Mesendoderm (in vitro differentiated cells): Measurements from ENCODE around the gene PRPF31.

Experiments
- DNase-seq: peaks from one replicate; pipeline ENCODE4 v3.0.0; 2013
- H2AK5ac ChIP-seq: 2 replicates; pipeline ENCODE4 v1.6.1; 2013; ENCODE audit warnings: low read length, inconsistent platforms
- H2BK120ac ChIP-seq: 2 replicates; pipeline ENCODE4 v1.6.1; 2013; ENCODE audit warnings: low read depth, mild to moderate bottlenecking, low read length, moderate library complexity, mixed read lengths
- H2BK15ac ChIP-seq: replicated peaks from 2 replicates; pipeline ENCODE4 v1.6.1; 2013; ENCODE audit warnings: low read depth, mild to moderate bottlenecking, moderate library complexity
- H2BK5ac ChIP-seq: 2 replicates; pipeline ENCODE4 v1.6.1; 2013; ENCODE audit warnings: low read length, inconsistent platforms
- H3K18ac ChIP-seq: 2 replicates; pipeline ENCODE4 v1.6.1; 2013; ENCODE audit warnings: mild to moderate bottlenecking, low read length, mixed read lengths
- H3K23ac ChIP-seq: one replicate; pipeline ENCODE4 v1.6.1; 2013; ENCODE audit warnings: low read length
- H3K27ac ChIP-seq: 2 replicates; pipeline ENCODE4 v1.5.1; 2013; ENCODE audit warnings: low read depth, mild to moderate bottlenecking, inconsistent platforms, low read length, moderate library complexity
- H3K27me3 ChIP-seq: 2 replicates; pipeline ENCODE4 v1.6.1; 2013; ENCODE audit warnings: low read length, control low read depth, mild to moderate bottlenecking, inconsistent platforms; ENCODE audit not compliant: insufficient read depth, poor library complexity
- H3K36me3 ChIP-seq: 2 replicates; pipeline ENCODE4 v1.6.1; 2013; ENCODE audit warnings: low read length, inconsistent platforms; ENCODE audit not compliant: control insufficient read depth, insufficient read depth
- H3K4ac ChIP-seq: one replicate; pipeline ENCODE4 v1.6.1; 2013; ENCODE audit warnings: low read depth, mild to moderate bottlenecking, low read length, moderate library complexity
- H3K4me1 ChIP-seq: 2 replicates; pipeline ENCODE4 v1.6.1; 2013; ENCODE audit warnings: low read depth, low read length, inconsistent platforms; ENCODE audit not compliant: control insufficient read depth
- H3K4me2 ChIP-seq: 2 replicates; pipeline ENCODE4 v1.6.1; 2013; ENCODE audit warnings: low read length
- H3K4me3 ChIP-seq: 2 replicates; pipeline ENCODE4 v1.5.1; 2013; ENCODE audit warnings: mild to moderate bottlenecking, low read length
- H3K56ac ChIP-seq: one replicate; pipeline ENCODE4 v1.6.1; 2013; ENCODE audit warnings: low read length
- H3K79me1 ChIP-seq: 2 replicates; pipeline ENCODE4 v1.6.1; 2013; ENCODE audit warnings: low read length, inconsistent platforms
- H3K79me2 ChIP-seq: 2 replicates; pipeline ENCODE4 v1.6.1; 2013; ENCODE audit warnings: mild to moderate bottlenecking, low read length; ENCODE audit not compliant: control insufficient read depth, insufficient read depth
- H3K9ac ChIP-seq: 2 replicates; pipeline ENCODE4 v1.6.1; 2013; ENCODE audit warnings: low read length, inconsistent platforms
- H4K5ac ChIP-seq: one replicate; pipeline ENCODE4 v1.6.1; 2013; ENCODE audit warnings: low read length
- H4K8ac ChIP-seq: one replicate; pipeline ENCODE4 v1.6.1; 2013; ENCODE audit warnings: low read depth, mild to moderate bottlenecking, control low read depth, low read length, moderate library complexity
- WGBS: extraction: QIAGEN DNeasy Blood & Tissue Kit; methylation state at CpG from one replicate; pipeline ENCODE4 v1.1.7; 2013; ENCODE audit warnings: low lambda C conversion rate, missing lambda C conversion rate; ENCODE audit not compliant: insufficient coverage; ENCODE audit errors: extremely low coverage; 5-methylcytosine and 5-hydroxymethylcytosine counted together

PRPF31 gene

GRCh38 chr19:54127688-54128440 is 12.3 kb downstream of the PRPF31 start:
- H2BK5ac ChIP-seq = no peak overlapping the region
- no peak for DNase-seq
- H3K79me2 ChIP-seq = no peaks in the 10 kb centered on the region
- H3K4me3 ChIP-seq = no peak overlapping the region
- H3K9ac ChIP-seq = no peak overlapping the region
- no peak overlapping the region for H2BK15ac ChIP-seq
- H4K8ac ChIP-seq = no peak overlapping the region
- no peak overlapping the region for H3K4me2 ChIP-seq
- no peaks in the 10 kb centered on the region for H3K27me3 ChIP-seq
- H3K23ac ChIP-seq = no peak overlapping the region
- peaks cover 12% of the 10 kb centered on the region for H3K36me3 ChIP-seq
- H4K5ac ChIP-seq = no peak overlapping the region
- H3K4me1 ChIP-seq = no peaks in the 10 kb centered on the region
- WGBS = no CpG with 5 or more reads among the region's 44 CpGs
- no peak overlapping the region for H3K27ac ChIP-seq
- H2BK120ac ChIP-seq = no peak overlapping the region
- H3K4ac ChIP-seq = no peak overlapping the region
- H3K18ac ChIP-seq = no peak overlapping the region
- no peak overlapping the region for H3K56ac ChIP-seq
- H3K79me1 ChIP-seq = no peaks in the 10 kb centered on the region
- H2AK5ac ChIP-seq = no peak overlapping the region

DNA sequence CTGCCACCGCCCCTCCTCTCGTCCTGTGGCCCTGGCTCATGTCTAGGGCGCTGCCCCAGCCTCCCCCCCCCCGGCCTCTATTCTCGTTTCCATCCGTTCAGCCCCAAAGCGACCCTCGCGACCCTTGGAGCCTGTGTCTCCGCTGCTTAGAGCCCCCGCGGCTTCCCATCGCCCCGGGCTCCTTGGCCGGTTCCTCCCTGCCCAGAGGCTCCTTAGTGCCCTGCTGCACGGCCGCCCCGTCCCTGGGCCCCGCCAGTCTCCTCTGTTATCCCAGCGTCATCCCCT is 12.8 kb downstream of the PRPF31 start:
- WGBS = no CpG with 5 or more reads among the region's 20 CpGs
- Histone ChIP-seq H3K79me1 (no peaks in the 10 kb centered on the region), H2AK5ac (no peak overlapping the region), H3K4me3 (no peak overlapping the region), H4K8ac (no peak overlapping the region), H2BK5ac (no peak overlapping the region), H3K18ac (no peak overlapping the region), H3K4me2 (no peak overlapping the region), H3K36me3 (peaks cover 12% of the 10 kb centered on the region), H4K5ac (no peak overlapping the region), H3K9ac (no peak overlapping the region), H3K4ac (no peak overlapping the region), H2BK120ac (no peak overlapping the region), H3K4me1 (no peaks in the 10 kb centered on the region), H3K27ac (no peak overlapping the region), H2BK15ac (no peak overlapping the region), H3K27me3 (no peaks in the 10 kb centered on the region), H3K23ac (no peak overlapping the region), H3K56ac (no peak overlapping the region), H3K79me2 (no peaks in the 10 kb centered on the region)
- no peak for DNase-seq

- H3K4me3 ChIP-seq = no peak overlapping the region
- H2BK120ac ChIP-seq = no peak overlapping the region
- H3K9ac ChIP-seq = no peak overlapping the region
- no peak for DNase-seq
- H3K4me1 ChIP-seq = no peaks in the 10 kb centered on the region
- no peak overlapping the region for H3K4ac ChIP-seq
- H3K79me2 ChIP-seq = no peaks in the 10 kb centered on the region
- no peak overlapping the region for H3K23ac ChIP-seq
- no peak overlapping the region for H4K5ac ChIP-seq
- peaks cover 12% of the 10 kb centered on the region for H3K36me3 ChIP-seq
- no peak overlapping the region for H3K56ac ChIP-seq
- H3K18ac ChIP-seq = no peak overlapping the region
- H2BK5ac ChIP-seq = no peak overlapping the region
- no peak overlapping the region for H2BK15ac ChIP-seq
- no CpG with 5 or more reads among the region's 41 CpGs for WGBS
- no peak overlapping the region for H4K8ac ChIP-seq
- H3K79me1 ChIP-seq = no peaks in the 10 kb centered on the region
- no peak overlapping the region for H2AK5ac ChIP-seq
- H3K27me3 ChIP-seq = no peaks in the 10 kb centered on the region
- no peak overlapping the region for H3K27ac ChIP-seq
- H3K4me2 ChIP-seq = no peak overlapping the region
Measured at GRCh38 chr19:54128796-54129616, 13.5 kb downstream of the PRPF31 start.

- no peak overlapping the region for H3K9ac ChIP-seq
- no peak overlapping the region for H3K18ac ChIP-seq
- H3K4me3 ChIP-seq = no peak overlapping the region
- H2BK15ac ChIP-seq = no peak overlapping the region
- H3K4me2 ChIP-seq = no peak overlapping the region
- H2AK5ac ChIP-seq = no peak overlapping the region
- H3K36me3 ChIP-seq = peaks cover 12% of the 10 kb centered on the region
- no peak overlapping the region for H4K5ac ChIP-seq
- H2BK120ac ChIP-seq = no peak overlapping the region
- no peak overlapping the region for H3K27ac ChIP-seq
- no peak overlapping the region for H3K4ac ChIP-seq
- no peaks in the 10 kb centered on the region for H3K79me2 ChIP-seq
- DNase-seq = no peak
- no peaks in the 10 kb centered on the region for H3K79me1 ChIP-seq
- H3K27me3 ChIP-seq = no peaks in the 10 kb centered on the region
- WGBS = no CpG with 5 or more reads among the region's 20 CpGs
- no peak overlapping the region for H4K8ac ChIP-seq
- no peak overlapping the region for H3K23ac ChIP-seq
- H2BK5ac ChIP-seq = no peak overlapping the region
- H3K4me1 ChIP-seq = no peaks in the 10 kb centered on the region
- no peak overlapping the region for H3K56ac ChIP-seq
Measured at GRCh38 chr19:54129617-54129996, 14.1 kb downstream of the PRPF31 start.

GRCh38 chr19:54133312-54133956 is 17.9 kb downstream of the PRPF31 start:
- Histone ChIP-seq H3K36me3 (peaks cover 8% of the 10 kb centered on the region), H3K9ac (no peak overlapping the region), H3K27me3 (no peaks in the 10 kb centered on the region), H3K56ac (no peak overlapping the region), H3K27ac (no peak overlapping the region), H3K79me2 (peaks cover 5% of the 10 kb centered on the region), H3K18ac (no peak overlapping the region), H3K4me2 (no peak overlapping the region), H2AK5ac (no peak overlapping the region), H4K8ac (no peak overlapping the region), H3K4me3 (no peak overlapping the region), H2BK120ac (no peak overlapping the region), H3K23ac (no peak overlapping the region), H2BK15ac (no peak overlapping the region), H3K4me1 (peaks cover 4% of the 10 kb centered on the region), H3K4ac (no peak overlapping the region), H2BK5ac (no peak overlapping the region), H3K79me1 (no peaks in the 10 kb centered on the region), H4K5ac (no peak overlapping the region)
- WGBS = no CpG with 5 or more reads among the region's 10 CpGs
- DNase-seq = peak; percentile 92
